ENCODE results near the gene INCA1.
"Not testable (repeated sequence)": the region's sequence is repeated elsewhere in the genome, so short reads cannot be mapped to it uniquely, and the experiment has no call there.

GRCh38 chr17:5030168-5030567 is 32.8 kb upstream of the INCA1 start:
- not testable (repeated sequence) for TF ChIP-seq POLR2AphosphoS5, POLR2A (IDR thresholded peaks at IDR 0.05)
- TF ChIP-seq, protein P1, sequence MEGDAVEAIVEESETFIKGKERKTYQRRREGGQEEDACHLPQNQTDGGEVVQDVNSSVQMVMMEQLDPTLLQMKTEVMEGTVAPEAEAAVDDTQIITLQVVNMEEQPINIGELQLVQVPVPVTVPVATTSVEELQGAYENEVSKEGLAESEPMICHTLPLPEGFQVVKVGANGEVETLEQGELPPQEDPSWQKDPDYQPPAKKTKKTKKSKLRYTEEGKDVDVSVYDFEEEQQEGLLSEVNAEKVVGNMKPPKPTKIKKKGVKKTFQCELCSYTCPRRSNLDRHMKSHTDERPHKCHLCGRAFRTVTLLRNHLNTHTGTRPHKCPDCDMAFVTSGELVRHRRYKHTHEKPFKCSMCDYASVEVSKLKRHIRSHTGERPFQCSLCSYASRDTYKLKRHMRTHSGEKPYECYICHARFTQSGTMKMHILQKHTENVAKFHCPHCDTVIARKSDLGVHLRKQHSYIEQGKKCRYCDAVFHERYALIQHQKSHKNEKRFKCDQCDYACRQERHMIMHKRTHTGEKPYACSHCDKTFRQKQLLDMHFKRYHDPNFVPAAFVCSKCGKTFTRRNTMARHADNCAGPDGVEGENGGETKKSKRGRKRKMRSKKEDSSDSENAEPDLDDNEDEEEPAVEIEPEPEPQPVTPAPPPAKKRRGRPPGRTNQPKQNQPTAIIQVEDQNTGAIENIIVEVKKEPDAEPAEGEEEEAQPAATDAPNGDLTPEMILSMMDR (IDR thresholded peaks at IDR 0.05 in 8 of 11, conservative IDR thresholded peaks at IDR 0.05 in 3 of 11) = not testable (repeated sequence)
